Natural killer cell (primary cell): ENCODE results near the gene SLC38A7. TPM values are rescaled to one million over a fixed set of nuclear protein-coding genes. Genes with fewer than 3 reads are reported as not detected.

Experiments used
- ATAC-seq, 3 donors: fragments of 150-1000 bp in 2 of 3; fragments of 200-7000 bp in 1 of 3; cut with Tn5 transposase; 1 replicate in 1 of 3; 2 replicates in 2 of 3; pipeline ENCODE4 v1.10.0; 2021; ENCODE audit warnings: mild to moderate bottlenecking in 2 of 3, moderate library complexity in 2 of 3
- DNase-seq, 2 donors: peaks; one replicate each; pipeline versions ENCODE4 v3.0.0 to v3.0.0-alpha.2; 2013 to 2021; ENCODE audit warnings: mixed read lengths in 1 of 2
- H3K27ac ChIP-seq: one replicate; pipeline ENCODE4 v1.5.1; 2013; ENCODE audit warnings: mild to moderate bottlenecking, low read length
- H3K27me3 ChIP-seq: one replicate; pipeline ENCODE4 v1.6.1; 2013; ENCODE audit warnings: low read length; ENCODE audit not compliant: control insufficient read depth, insufficient read depth
- H3K36me3 ChIP-seq: one replicate; pipeline ENCODE4 v1.6.1; 2013; ENCODE audit warnings: low read length; ENCODE audit not compliant: control insufficient read depth, insufficient read depth
- H3K4me1 ChIP-seq: one replicate; pipeline ENCODE4 v1.6.1; 2013; ENCODE audit warnings: low read length; ENCODE audit not compliant: control insufficient read depth, insufficient read depth
- H3K4me3 ChIP-seq: one replicate; pipeline ENCODE4 v1.5.1; 2013; ENCODE audit warnings: low read length
- H3K9me3 ChIP-seq: one replicate; pipeline ENCODE4 v1.6.1; 2013; ENCODE audit warnings: low read length; ENCODE audit not compliant: control insufficient read depth, insufficient read depth
- H3K27ac Mint-ChIP-seq, 2 donors: one replicate each; pipeline ENCODE4 v1.8.0; 2022; ENCODE audit warnings: mild to moderate bottlenecking in 2 of 2, mixed read lengths in 2 of 2, moderate library complexity in 1 of 2
- H3K27me3 Mint-ChIP-seq, 2 donors: one replicate each; pipeline ENCODE4 v1.8.0; 2022; ENCODE audit warnings: low read depth in 2 of 2, mixed read lengths in 2 of 2
- H3K36me3 Mint-ChIP-seq: one replicate; pipeline ENCODE4 v1.8.0; 2022; ENCODE audit warnings: mixed read lengths
- H3K4me1 Mint-ChIP-seq, 2 donors: one replicate each; pipeline ENCODE4 v1.8.0; 2022; ENCODE audit warnings: mixed read lengths in 2 of 2
- H3K4me3 Mint-ChIP-seq: one replicate; pipeline ENCODE4 v1.8.0; 2022; ENCODE audit warnings: mild to moderate bottlenecking, moderate library complexity, mixed read lengths
- H3K9me3 Mint-ChIP-seq, 2 donors: one replicate each; pipeline ENCODE4 v1.8.0; 2022; ENCODE audit warnings: mixed read lengths in 2 of 2
- WGBS: methylation state at CpG from one replicate; pipeline ENCODE4 v1.1.7; 2013; ENCODE audit warnings: missing lambda C conversion rate; ENCODE audit not compliant: insufficient coverage; 5-methylcytosine and 5-hydroxymethylcytosine counted together
- intact Hi-C: fragments of 100-400 bp; cut with micrococcal nuclease; formaldehyde crosslinking; loops from one replicate; pipeline ENCODE4 v1.14.2; 2022
- total RNA-seq, 4 donors: library from RNA; stranded (reverse); fragments of 120-200 nt in 1 of 4; gene quantifications; one replicate each; pipeline versions ENCODE4 v1.2.3 to v1.2.4, GENCODE V29; 2013 to 2022
- TF ChIP-seq, protein P1 (sequence below): fragments of 200-600 bp; IDR thresholded peaks from one replicate; pipeline ENCODE4 v1.8.0; 2022; ENCODE audit warnings: antibody characterized with exemption

SLC38A7 gene
- total RNA-seq, 3 donors from 2014 or later (not counting 1 experiment from before 2014, with no cell fraction given), result 9.2 to 16.9 (median 14.1) TPM

DNA sequence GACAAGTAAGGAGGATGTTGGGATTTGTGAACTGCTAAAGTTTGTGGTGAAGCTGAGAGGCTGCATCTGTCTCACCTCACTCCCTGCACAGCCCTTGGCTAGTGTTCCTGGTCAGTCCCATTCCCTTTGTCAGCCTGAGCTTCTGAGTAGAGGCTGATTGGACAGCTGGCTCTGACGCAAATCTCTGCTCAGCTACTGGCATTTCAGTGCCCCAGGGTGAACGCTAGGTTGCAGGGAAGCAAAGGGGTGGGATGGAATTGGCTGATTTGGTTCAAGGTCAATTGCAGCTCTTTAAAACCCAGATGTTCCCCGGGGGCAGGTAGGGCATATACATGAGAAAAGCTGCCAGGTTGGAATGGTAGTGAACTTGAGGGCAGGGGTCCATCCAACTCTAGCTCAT, 31.8 kb downstream of the SLC38A7 start:
- TF ChIP-seq, protein P1, sequence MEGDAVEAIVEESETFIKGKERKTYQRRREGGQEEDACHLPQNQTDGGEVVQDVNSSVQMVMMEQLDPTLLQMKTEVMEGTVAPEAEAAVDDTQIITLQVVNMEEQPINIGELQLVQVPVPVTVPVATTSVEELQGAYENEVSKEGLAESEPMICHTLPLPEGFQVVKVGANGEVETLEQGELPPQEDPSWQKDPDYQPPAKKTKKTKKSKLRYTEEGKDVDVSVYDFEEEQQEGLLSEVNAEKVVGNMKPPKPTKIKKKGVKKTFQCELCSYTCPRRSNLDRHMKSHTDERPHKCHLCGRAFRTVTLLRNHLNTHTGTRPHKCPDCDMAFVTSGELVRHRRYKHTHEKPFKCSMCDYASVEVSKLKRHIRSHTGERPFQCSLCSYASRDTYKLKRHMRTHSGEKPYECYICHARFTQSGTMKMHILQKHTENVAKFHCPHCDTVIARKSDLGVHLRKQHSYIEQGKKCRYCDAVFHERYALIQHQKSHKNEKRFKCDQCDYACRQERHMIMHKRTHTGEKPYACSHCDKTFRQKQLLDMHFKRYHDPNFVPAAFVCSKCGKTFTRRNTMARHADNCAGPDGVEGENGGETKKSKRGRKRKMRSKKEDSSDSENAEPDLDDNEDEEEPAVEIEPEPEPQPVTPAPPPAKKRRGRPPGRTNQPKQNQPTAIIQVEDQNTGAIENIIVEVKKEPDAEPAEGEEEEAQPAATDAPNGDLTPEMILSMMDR, result no peak
- Mint-ChIP-seq H3K4me3 (no peak overlapping the region), H3K4me1 (no peaks in the 10 kb centered on the region), H3K27me3 (peaks cover 3 to 8% of the 10 kb centered on the region in 2 donors), H3K9me3 (no peaks in the 10 kb centered on the region), H3K36me3 (no peaks in the 10 kb centered on the region), H3K27ac (no peak overlapping the region)
- intact Hi-C loops, result no loop called here
- Histone ChIP-seq H3K4me3 (no peak overlapping the region), H3K9me3 (no peaks in the 10 kb centered on the region), H3K36me3 (no peaks in the 10 kb centered on the region), H3K27ac (no peak overlapping the region), H3K4me1 (no peaks in the 10 kb centered on the region), H3K27me3 (no peaks in the 10 kb centered on the region)
- DNase-seq (no peak), ATAC-seq (no peak)
- 64% methylated on average over 3 of the region's 3 CpGs for WGBS

DNA sequence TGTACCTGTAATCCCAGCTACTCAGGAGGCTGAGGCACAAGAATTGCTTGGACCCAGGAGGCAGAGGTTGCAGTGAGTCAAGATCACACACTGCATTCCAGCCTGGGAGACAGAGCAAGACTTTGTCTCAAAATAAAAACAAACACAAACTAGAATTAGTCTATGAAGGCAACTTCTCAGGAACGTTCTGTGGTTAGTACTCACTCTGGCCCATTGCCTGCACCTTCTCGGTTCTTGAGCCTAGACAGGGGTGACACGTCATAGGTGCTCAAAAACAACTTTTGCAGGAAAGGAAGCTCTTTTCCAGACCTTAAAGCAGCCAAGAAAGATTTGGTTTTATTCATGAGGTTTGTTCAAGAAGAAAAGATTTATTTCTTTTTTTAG, 32.6 kb downstream of the SLC38A7 start:
- TF ChIP-seq, protein P1, result no peak
- H3K27me3 Mint-ChIP-seq, result peaks cover 3 to 8% of the 10 kb centered on the region in 2 donors
- H3K4me3 Mint-ChIP-seq, result no peak overlapping the region
- H3K36me3 ChIP-seq, result no peaks in the 10 kb centered on the region
- no peaks in the 10 kb centered on the region for H3K9me3 Mint-ChIP-seq
- H3K9me3 ChIP-seq, result no peaks in the 10 kb centered on the region
- no peak for ATAC-seq
- H3K27me3 ChIP-seq, result no peaks in the 10 kb centered on the region
- 70% methylated on average over 3 of the region's 3 CpGs for WGBS
- H3K4me1 ChIP-seq, result no peaks in the 10 kb centered on the region
- H3K27ac ChIP-seq, result no peak overlapping the region
- no peaks in the 10 kb centered on the region for H3K4me1 Mint-ChIP-seq
- intact Hi-C loops, result no loop called here
- no peaks in the 10 kb centered on the region for H3K36me3 Mint-ChIP-seq
- H3K27ac Mint-ChIP-seq, result no peak overlapping the region
- no peak overlapping the region for H3K4me3 ChIP-seq
- no peak for DNase-seq

DNA sequence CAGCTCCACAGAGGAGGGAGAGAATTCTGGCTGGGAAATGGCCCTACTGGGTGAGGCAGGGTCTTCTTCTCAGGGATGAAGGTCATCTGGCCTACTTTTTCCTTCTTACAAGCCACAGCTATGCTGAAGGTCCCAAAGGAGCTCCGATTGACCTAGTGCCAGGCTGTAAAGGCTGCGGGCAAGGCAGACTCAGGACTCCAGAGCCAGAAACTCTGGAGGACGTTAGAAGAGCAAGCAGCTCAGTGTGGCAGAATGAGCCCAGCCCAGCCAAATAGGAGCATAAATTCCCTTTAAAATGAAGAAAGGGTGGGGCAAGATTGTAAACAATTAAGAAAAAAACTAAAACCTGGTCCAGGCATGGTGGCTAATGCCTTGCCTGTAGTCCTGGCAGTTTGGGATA, 34.9 kb downstream of the SLC38A7 start:
- Histone ChIP-seq H3K9me3 (no peaks in the 10 kb centered on the region), H3K36me3 (no peaks in the 10 kb centered on the region), H3K4me1 (no peaks in the 10 kb centered on the region), H3K4me3 (no peak overlapping the region), H3K27ac (no peak overlapping the region), H3K27me3 (no peaks in the 10 kb centered on the region)
- intact Hi-C loops, result no loop called here
- WGBS, result 82% methylated on average over 3 of the region's 3 CpGs
- Mint-ChIP-seq H3K36me3 (no peaks in the 10 kb centered on the region), H3K4me1 (no peaks in the 10 kb centered on the region), H3K27me3 (peaks cover 0 to 8% of the 10 kb centered on the region in 2 donors), H3K4me3 (no peak overlapping the region), H3K27ac (no peak overlapping the region), H3K9me3 (no peaks in the 10 kb centered on the region)
- TF ChIP-seq, protein P1, result no peak
- DNase-seq (no peak), ATAC-seq (no peak)

DNA sequence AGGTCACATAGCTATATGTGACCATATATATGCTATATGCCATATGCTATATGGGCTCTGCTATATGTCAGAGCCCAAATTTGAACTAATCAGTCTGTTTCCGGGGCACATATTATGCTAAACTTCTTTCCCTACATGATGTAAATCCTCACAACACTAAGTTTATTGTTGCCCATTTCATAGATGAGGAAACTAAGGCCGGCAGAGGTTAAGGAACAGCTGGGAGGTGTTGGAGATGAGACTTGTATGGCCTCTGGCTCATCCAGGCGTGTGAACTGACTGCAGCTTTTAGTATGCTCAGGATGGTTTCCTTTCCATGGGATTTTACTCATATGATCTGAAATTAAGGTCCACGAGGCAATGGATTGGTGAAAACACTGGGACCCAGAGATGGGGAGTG, 37.5 kb downstream of the SLC38A7 start:
- WGBS, result 83% methylated on average over 4 of the region's 4 CpGs
- H3K4me1 Mint-ChIP-seq, result no peaks in the 10 kb centered on the region
- intact Hi-C loops, result no loop called here
- DNase-seq (no peak), ATAC-seq (no peak)
- H3K27me3 ChIP-seq, result no peaks in the 10 kb centered on the region
- H3K27me3 Mint-ChIP-seq, result no peaks in the 10 kb centered on the region
- TF ChIP-seq, protein P1, result no peak
- no peaks in the 10 kb centered on the region for H3K4me1 ChIP-seq
- no peaks in the 10 kb centered on the region for H3K9me3 Mint-ChIP-seq
- H3K36me3 Mint-ChIP-seq, result no peaks in the 10 kb centered on the region
- no peaks in the 10 kb centered on the region for H3K36me3 ChIP-seq
- H3K4me3 ChIP-seq, result no peak overlapping the region
- no peak overlapping the region for H3K27ac Mint-ChIP-seq
- no peak overlapping the region for H3K27ac ChIP-seq
- no peak overlapping the region for H3K4me3 Mint-ChIP-seq
- no peaks in the 10 kb centered on the region for H3K9me3 ChIP-seq
